Adrenal gland (tissue), 12 donors: Measurements from ENCODE around the gene PRIMA1. TPM values are rescaled to one million over a fixed set of nuclear protein-coding genes. Genes with fewer than 3 reads are reported as not detected.

Experiments
- DNase-seq, 7 donors: peaks; one replicate each; pipeline ENCODE4 v3.0.0-alpha.2; 2019 to 2020
- H3K27ac ChIP-seq, 5 donors: fragments of 200-600 bp; sonication (generic) in 4 of 5; 1 replicate in 3 of 5; 2 replicates in 2 of 5; pipeline versions ENCODE4 v1.5.1 to v1.8.0; 2016 to 2020; ENCODE audit warnings: mild to moderate bottlenecking in 1 of 5
- H3K27me3 ChIP-seq: fragments of 200-600 bp; 2 replicates; pipeline ENCODE4 v1.8.0; 2021
- H3K36me3 ChIP-seq, 2 donors: fragments of 200-600 bp; replicated peaks in 1 of 2; 1 replicate in 1 of 2; 2 replicates in 1 of 2; pipeline versions ENCODE4 v1.5.1 to v1.8.0; 2018 to 2022
- H3K4me1 ChIP-seq, 2 donors: fragments of 200-600 bp; replicated peaks in 1 of 2; 1 replicate in 1 of 2; 2 replicates in 1 of 2; pipeline versions ENCODE4 v1.5.1 to v1.8.0; 2018 to 2021
- H3K4me3 ChIP-seq, 4 donors: fragments of 200-600 bp; sonication (generic) in 3 of 4; one replicate each; pipeline ENCODE4 v1.5.1; 2016 to 2018
- H3K9me3 ChIP-seq, 3 donors: fragments of 200-600 bp; sonication (generic) in 1 of 3; replicated peaks in 1 of 3; 1 replicate in 2 of 3; 2 replicates in 1 of 3; pipeline versions ENCODE4 v1.5.1 to v1.8.0; 2016 to 2021
- POLR2A ChIP-seq, 2 donors: fragments of 450-650 bp; IDR thresholded peaks; one replicate each; pipeline ENCODE4 v1.6.1; 2017; ENCODE audit warnings: antibody characterized with exemption in 2 of 2, mild to moderate bottlenecking in 2 of 2, moderate library complexity in 1 of 2
- WGBS, 4 donors: extraction: QIAGEN DNeasy Blood & Tissue Kit in 2 of 4; methylation state at CpG; one replicate each; pipeline versions ENCODE4 v1.1.5 to v1.1.7; 2013 to 2017; 5-methylcytosine and 5-hydroxymethylcytosine counted together
- intact Hi-C, 2 donors: fragments of 100-400 bp; cut with DNase I; formaldehyde crosslinking; loops; one replicate each; pipeline versions ENCODE4 v1.14.1 to v1.15.0; 2022 to 2023
- polyA plus RNA-seq, 3 donors: library from polyadenylated mRNA; stranded (reverse); fragments of 200-250 nt in 2 of 3; fragments of 350-450 nt in 1 of 3; fragmentation: Illumina TruSeq in 1 of 3; extraction: RNeasy Lipid Tissue Mini Kit (QIAGEN cat#74804) in 1 of 3; gene quantifications; one replicate each; pipeline ENCODE4 v1.2.3, GENCODE V29; 2013 to 2014
- total RNA-seq, 9 donors: library from RNA; depleted of rRNA in 4 of 9; stranded (reverse); fragments of >200 nt in 4 of 9; fragments of 120-200 nt in 1 of 9; fragmentation: NEBNext Ultra II Directional in 1 of 9; extraction: Animal tissue kit (Norgen Biotek cat#: 25700) in 1 of 9; gene quantifications; one replicate each; pipeline versions ENCODE4 v1.1.0 to v1.2.4, GENCODE V29; 2013 to 2023
- TF ChIP-seq, protein P1 (sequence below), 6 experiments: fragments of 450-650 bp in 4 of 6; fragments of 200-600 bp in 2 of 6; sonication (generic) in 1 of 6; IDR thresholded peaks; 1 replicate in 5 of 6; 2 replicates in 1 of 6; pipeline versions ENCODE4 v1.5.1 to v1.8.0; 2016 to 2021; ENCODE audit warnings: antibody characterized with exemption in 6 of 6, mild to moderate bottlenecking in 2 of 6, moderate library complexity in 1 of 6
- donor health status: healthy with polysubstance abuse.
- donor health status: Bipolar disorder and iron deficiency.
- donor health status: DM: yes; HTN: yes; CAD: no.
- donor health status: DM: no; HTN: no; CAD: no.
- donor health status: DM: no; HTN: no; CAD: no.
- donor health status: DM: yes; HTN: yes; CAD: no.

Gene PRIMA1
- total and polyA plus RNA-seq, 12 donors, result 0.47 to 4.7 (median 1.7) TPM; not detected in 1

DNA sequence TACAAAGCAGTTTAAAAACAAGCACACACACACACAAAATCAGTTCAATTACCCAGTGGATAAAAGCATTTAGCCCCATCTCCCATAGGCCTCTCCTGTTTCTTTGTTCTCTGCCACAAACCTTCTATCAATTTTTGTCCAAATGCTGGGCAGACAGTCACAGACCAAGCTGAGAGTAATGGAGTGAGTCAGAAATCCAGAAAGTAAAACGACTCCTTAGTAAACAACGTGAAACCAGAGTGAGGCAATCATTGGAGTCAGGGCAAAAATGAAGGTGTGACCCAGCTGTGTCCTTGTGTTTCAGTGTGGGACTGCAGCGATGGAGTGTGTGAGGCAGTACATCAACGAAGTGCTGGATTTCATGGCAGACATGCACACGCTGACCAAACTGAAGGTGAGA lies 102.0 kb downstream of the PRIMA1 start:
- WGBS, 4 donors, result 67 to 81% (median 73%) methylated on average over 5 of the region's 5 CpGs
- intact Hi-C loops, result no loop called here

DNA sequence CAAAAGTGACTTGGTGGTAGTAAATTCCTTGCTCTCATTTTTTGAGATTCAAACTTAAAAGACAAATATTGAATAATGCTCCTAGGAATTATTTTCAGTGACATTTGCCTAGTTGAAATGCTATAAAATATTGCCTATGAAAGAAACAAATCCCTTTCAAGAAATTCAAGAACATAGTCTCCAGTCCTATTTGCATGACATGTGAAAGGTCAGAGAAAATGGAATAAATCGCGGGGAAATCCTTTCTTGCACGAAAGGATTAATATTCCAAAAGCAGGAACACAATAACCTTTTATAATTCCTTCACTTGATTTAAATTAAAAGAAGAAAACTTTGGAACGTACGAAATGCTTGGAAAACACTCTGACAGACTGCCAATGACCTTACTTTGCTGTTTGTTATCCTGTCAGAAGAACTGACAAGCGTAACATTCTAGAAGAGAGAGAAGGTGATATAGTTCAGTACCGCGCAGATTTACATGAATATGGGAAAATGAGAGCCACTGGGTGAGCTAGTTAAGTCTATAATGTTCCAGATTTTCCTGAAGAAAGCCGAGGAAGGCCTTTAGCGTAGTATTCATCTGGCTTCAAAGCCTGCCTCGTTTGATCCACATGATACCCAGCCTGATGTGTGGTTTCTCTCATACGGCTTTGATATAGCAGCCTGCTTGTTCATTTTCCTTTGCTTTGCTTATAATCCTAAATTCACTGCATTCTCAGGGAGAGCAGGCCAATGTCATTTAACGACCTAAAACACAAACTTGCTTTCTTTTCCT lies 103.0 kb downstream of the PRIMA1 start:
- Histone ChIP-seq H3K4me1 (no peaks in the 10 kb centered on the region), H3K36me3 (no peaks in the 10 kb centered on the region), H3K27me3 (no peaks in the 10 kb centered on the region), H3K4me3 (no peak overlapping the region), H3K27ac (no peak overlapping the region), H3K9me3 (no peaks in the 10 kb centered on the region)
- WGBS, 4 donors, result 74 to 83% (median 82%) methylated on average over 13 of the region's 13 CpGs
- TF ChIP-seq, protein P1, sequence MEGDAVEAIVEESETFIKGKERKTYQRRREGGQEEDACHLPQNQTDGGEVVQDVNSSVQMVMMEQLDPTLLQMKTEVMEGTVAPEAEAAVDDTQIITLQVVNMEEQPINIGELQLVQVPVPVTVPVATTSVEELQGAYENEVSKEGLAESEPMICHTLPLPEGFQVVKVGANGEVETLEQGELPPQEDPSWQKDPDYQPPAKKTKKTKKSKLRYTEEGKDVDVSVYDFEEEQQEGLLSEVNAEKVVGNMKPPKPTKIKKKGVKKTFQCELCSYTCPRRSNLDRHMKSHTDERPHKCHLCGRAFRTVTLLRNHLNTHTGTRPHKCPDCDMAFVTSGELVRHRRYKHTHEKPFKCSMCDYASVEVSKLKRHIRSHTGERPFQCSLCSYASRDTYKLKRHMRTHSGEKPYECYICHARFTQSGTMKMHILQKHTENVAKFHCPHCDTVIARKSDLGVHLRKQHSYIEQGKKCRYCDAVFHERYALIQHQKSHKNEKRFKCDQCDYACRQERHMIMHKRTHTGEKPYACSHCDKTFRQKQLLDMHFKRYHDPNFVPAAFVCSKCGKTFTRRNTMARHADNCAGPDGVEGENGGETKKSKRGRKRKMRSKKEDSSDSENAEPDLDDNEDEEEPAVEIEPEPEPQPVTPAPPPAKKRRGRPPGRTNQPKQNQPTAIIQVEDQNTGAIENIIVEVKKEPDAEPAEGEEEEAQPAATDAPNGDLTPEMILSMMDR (IDR thresholded peaks at IDR 0.05), result no peak
- TF ChIP-seq POLR2A (IDR thresholded peaks at IDR 0.05), result no peak
- intact Hi-C loops, result no loop called here
- DNase-seq, result no peak

More for the DNA sequence above, 102.0 kb downstream of the PRIMA1 start:
- TF ChIP-seq, protein P1 (IDR thresholded peaks at IDR 0.05), result no peak
- no peak for TF ChIP-seq POLR2A (IDR thresholded peaks at IDR 0.05)
- H3K27me3 ChIP-seq, result no peaks in the 10 kb centered on the region
- no peaks in the 10 kb centered on the region for H3K4me1 ChIP-seq
- H3K36me3 ChIP-seq, result no peaks in the 10 kb centered on the region
- H3K27ac ChIP-seq, result no peak overlapping the region
- DNase-seq, result no peak
- no peak overlapping the region for H3K4me3 ChIP-seq
- H3K9me3 ChIP-seq, result no peaks in the 10 kb centered on the region

DNA sequence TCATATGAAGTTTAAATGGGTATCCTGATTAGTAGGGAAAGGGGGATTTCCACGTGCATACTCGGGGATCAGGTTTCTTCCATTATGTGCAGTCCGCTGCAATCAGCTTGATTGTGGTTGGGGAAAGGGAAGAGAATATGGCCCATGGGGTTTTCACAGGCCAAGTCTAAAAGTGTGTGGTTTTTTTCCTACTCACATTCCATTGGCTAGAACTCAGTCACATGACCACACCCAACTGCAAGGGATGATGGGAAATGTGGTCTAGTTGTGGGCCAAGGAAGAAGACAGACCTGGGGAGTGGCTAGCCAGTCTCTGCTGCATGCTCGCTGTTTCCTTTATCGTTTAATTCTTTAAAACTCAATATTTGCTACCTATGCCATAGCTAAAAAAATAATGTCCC lies 105.1 kb downstream of the PRIMA1 start:
- H3K9me3 ChIP-seq, result no peaks in the 10 kb centered on the region
- no peaks in the 10 kb centered on the region for H3K36me3 ChIP-seq
- no peaks in the 10 kb centered on the region for H3K27me3 ChIP-seq
- intact Hi-C loops, result no loop called here
- no peak overlapping the region for H3K27ac ChIP-seq
- H3K4me3 ChIP-seq, result no peak overlapping the region
- WGBS, 4 donors, result 70 to 80% (median 74%) methylated on average over 5 of the region's 5 CpGs
- no peaks in the 10 kb centered on the region for H3K4me1 ChIP-seq
- no peak for DNase-seq
- TF ChIP-seq POLR2A (IDR thresholded peaks at IDR 0.05), result no peak
- TF ChIP-seq, protein P1 (IDR thresholded peaks at IDR 0.05), result no peak

DNA sequence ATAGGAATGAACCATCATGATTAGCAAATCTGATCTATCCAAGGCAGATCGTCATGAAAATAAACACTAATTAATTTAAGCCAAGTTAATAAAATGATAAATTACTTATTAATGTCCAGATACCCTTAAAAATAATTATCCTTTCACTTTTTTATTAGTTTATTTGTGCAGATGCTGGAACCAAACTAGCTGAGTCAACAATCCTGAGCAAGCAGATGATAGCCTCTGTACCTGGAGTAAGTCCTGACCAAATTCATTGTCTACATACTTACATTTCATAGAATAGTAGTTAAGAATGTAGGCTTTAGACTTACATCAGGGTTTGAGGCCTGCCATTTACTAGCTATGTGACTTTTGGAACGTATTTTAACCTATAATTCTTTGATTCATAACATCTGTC lies 105.8 kb downstream of the PRIMA1 start:
- TF ChIP-seq, protein P1 (IDR thresholded peaks at IDR 0.05), result no peak
- TF ChIP-seq POLR2A (IDR thresholded peaks at IDR 0.05), result no peak
- Histone ChIP-seq H3K36me3 (no peaks in the 10 kb centered on the region), H3K4me3 (no peak overlapping the region), H3K4me1 (no peaks in the 10 kb centered on the region), H3K9me3 (no peaks in the 10 kb centered on the region), H3K27me3 (no peaks in the 10 kb centered on the region), H3K27ac (no peak overlapping the region)
- WGBS, 4 donors, result 67 to 82% (median 73%) methylated on average over 2 of the region's 2 CpGs
- intact Hi-C loops, result no loop called here
- DNase-seq, result no peak
